ENCODE measurements around the gene RPTOR. TPM values are rescaled to one million over a fixed set of nuclear protein-coding genes. Genes with fewer than 3 reads are reported as not detected.

The RPTOR gene
- total RNA-seq, 1 experiment from 2014 or later, result 25.1 TPM

- H3K4me1 Mint-ChIP-seq, result peaks cover 20 to 22% of the 10 kb centered on the region in 2 experiments
- peaks cover 0 to 20% (median 11%) of the 10 kb centered on the region in 3 experiments for H3K36me3 Mint-ChIP-seq (ENCODE audit: insufficient read depth in 1 of 3, low read depth in 3 of 3)
- Histone ChIP-seq H3K27ac (ENCODE audit: insufficient read length, low read depth, low read length) (no peak overlapping the region), H3K4me2 (ENCODE audit: insufficient read depth, insufficient read length, low read length) (no peak overlapping the region), H4K20me1 (ENCODE audit: control insufficient read depth, insufficient read depth, insufficient read length) (no peaks in the 10 kb centered on the region), H3K4me1 (ENCODE audit: insufficient read depth, low read length) (no peaks in the 10 kb centered on the region), H4K91ac (ENCODE audit: insufficient read length, low read depth, low read length) (no peak overlapping the region), H4K5ac (ENCODE audit: insufficient read length, low read depth, low read length) (no peak overlapping the region), H2BK120ac (ENCODE audit: low read depth, low read length, poor library complexity, severe bottlenecking) (no peak overlapping the region), H3T11ph (ENCODE audit: low read length) (no peak overlapping the region), H3K23me2 (ENCODE audit: insufficient read length, low read depth, low read length, poor library complexity, severe bottlenecking) (peaks cover 3% of the 10 kb centered on the region), H2BK15ac (ENCODE audit: low read depth, low read length) (no peak overlapping the region), H3K18ac (ENCODE audit: insufficient read length, low read depth, low read length) (no peak overlapping the region), H2BK5ac (ENCODE audit: insufficient read length, low read length) (no peak overlapping the region), H3K14ac (ENCODE audit: insufficient read depth, low read length) (no peak overlapping the region), H4K8ac (replicated peaks; ENCODE audit: insufficient read length, low read depth, low read length) (no peak overlapping the region), H3K9me3 (ENCODE audit: control insufficient read depth, low read depth, low read length) (no peaks in the 10 kb centered on the region), H3K23ac (ENCODE audit: insufficient read length, low read depth, low read length) (no peak overlapping the region), H3K27me3 (ENCODE audit: insufficient read depth, low read length) (no peaks in the 10 kb centered on the region; the same call in 1 of the 2 replicates), H2BK20ac (ENCODE audit: low read depth, low read length, poor library complexity, severe bottlenecking) (no peak overlapping the region), H3K4ac (ENCODE audit: low read depth, low read length) (no peak overlapping the region), H2AK5ac (ENCODE audit: insufficient read length, low read length) (no peak overlapping the region), H3K56ac (ENCODE audit: insufficient read length, low read depth, low read length) (no peak overlapping the region), H2BK12ac (ENCODE audit: insufficient read length, low read depth, low read length) (no peak overlapping the region), H3K79me1 (ENCODE audit: insufficient read depth, low read depth, low read length, poor library complexity, severe bottlenecking) (no peaks in the 10 kb centered on the region), H2AFZ (ENCODE audit: low read length) (no peak overlapping the region), H3K79me2 (ENCODE audit: insufficient read depth, low read length) (no peaks in the 10 kb centered on the region), H3K9ac (ENCODE audit: extremely low read depth, insufficient read length, low read length) (no peak overlapping the region)
- H3K4me3 Mint-ChIP-seq, result no peak overlapping the region
- TF ChIP-seq CTCF (conservative IDR thresholded peaks at IDR 0.05), result no peak
- no peak overlapping the region for H3K27ac Mint-ChIP-seq
- H3K9me3 Mint-ChIP-seq, result no peaks in the 10 kb centered on the region
- H3K27me3 Mint-ChIP-seq (ENCODE audit: low read depth), result peaks cover 74% of the 10 kb centered on the region
- no CpG with 5 or more reads among the region's 18 CpGs for WGBS (ENCODE audit: extremely low coverage, insufficient read length, low lambda C conversion rate)
- no peak for DNase-seq
These were observed 381.2 kb downstream of the RPTOR start for GRCh38 chr17:80925688-80926335.

All from H9 (cell line).